NCI-H82 (cell line): ENCODE measurements around the gene SMIM11.
A peak's percentile ranks its signal among the peaks of the same experiment; 100 is the strongest.
"Not testable (repeated sequence)": the region's sequence is repeated elsewhere in the genome, so short reads cannot be mapped to it uniquely, and the experiment has no call there.

Source experiments
- DNase-seq: peaks from one replicate; lab custom pipeline; 2025; lab: John Stamatoyannopoulos, UW

The SMIM11 gene

GRCh38 chr21:34355570-34355969 lies 19.7 kb upstream of the SMIM11 start:
- no peak for DNase-seq

GRCh38 chr21:34357889-34358288 lies 17.4 kb upstream of the SMIM11 start:
- no peak for DNase-seq

- DNase-seq, result no peak
Observed at GRCh38 chr21:34358866-34359265, 16.4 kb upstream of the SMIM11 start.

GRCh38 chr21:34360488-34361241 lies 14.6 kb upstream of the SMIM11 start:
- DNase-seq, result peak; percentile 54

GRCh38 chr21:34362136-34362444 lies 13.2 kb upstream of the SMIM11 start:
- DNase-seq, result no peak

GRCh38 chr21:34362670-34363069 lies 12.6 kb upstream of the SMIM11 start:
- no peak for DNase-seq

- DNase-seq, result no peak
Observed at GRCh38 chr21:34363733-34364132, 11.6 kb upstream of the SMIM11 start, which contains the start of gene KCNE2. Gene KCNE2, plus strand, starts transcription at chr21:34364006. Its CDS starts 6,473 bp downstream, at chr21:34370479.

- no peak for DNase-seq
Observed at GRCh38 chr21:34364921-34365320, 10.4 kb upstream of the SMIM11 start.

- peak; percentile 92 for DNase-seq
Observed at GRCh38 chr21:34365809-34366208, 9.5 kb upstream of the SMIM11 start.

GRCh38 chr21:34367320-34367935 lies 7.9 kb upstream of the SMIM11 start:
- DNase-seq, result peak; percentile 73

GRCh38 chr21:34369741-34370140 lies 5.6 kb upstream of the SMIM11 start:
- DNase-seq, result no peak

- DNase-seq, result no peak
Observed at GRCh38 chr21:34372321-34372720, 3.0 kb upstream of the SMIM11 start.

- not testable (repeated sequence) for DNase-seq
Observed at GRCh38 chr21:34374462-34374861, 845 bp upstream of the SMIM11 start.

GRCh38 chr21:34375619-34375972 lies 289 bp downstream of the SMIM11 start:
- DNase-seq, result not testable (repeated sequence)

GRCh38 chr21:34383138-34383537 lies 7.8 kb downstream of the SMIM11 start:
- DNase-seq, result not testable (repeated sequence)

GRCh38 chr21:34383724-34384415 lies 8.6 kb downstream of the SMIM11 start:
- DNase-seq, result not testable (repeated sequence)

GRCh38 chr21:34400522-34400921 lies 25.2 kb downstream of the SMIM11 start:
- DNase-seq, result not testable (repeated sequence)

GRCh38 chr21:34404742-34405141 lies 29.4 kb downstream of the SMIM11 start:
- DNase-seq, result not testable (repeated sequence)

GRCh38 chr21:34405686-34406085 lies 30.4 kb downstream of the SMIM11 start:
- DNase-seq, result not testable (repeated sequence)

- DNase-seq, result not testable (repeated sequence)
Observed at GRCh38 chr21:34406102-34406501, 30.8 kb downstream of the SMIM11 start.

GRCh38 chr21:34406676-34407075 lies 31.4 kb downstream of the SMIM11 start:
- DNase-seq, result not testable (repeated sequence)

- not testable (repeated sequence) for DNase-seq
Observed at GRCh38 chr21:34407294-34407693, 32.0 kb downstream of the SMIM11 start.

GRCh38 chr21:34417448-34418077 lies 42.3 kb downstream of the SMIM11 start:
- not testable (repeated sequence) for DNase-seq
